COLO668 (cell line): ENCODE measurements around the gene NLGN4Y.
"Not testable (repeated sequence)": the region's sequence is repeated elsewhere in the genome, so short reads cannot be mapped to it uniquely, and the experiment has no call there.

ENCODE experiments used
- DNase-seq: peaks from one replicate; lab custom pipeline; 2025; ENCODE audit not compliant: unreplicated experiment; lab: John Stamatoyannopoulos, UW

NLGN4Y gene

DNA sequence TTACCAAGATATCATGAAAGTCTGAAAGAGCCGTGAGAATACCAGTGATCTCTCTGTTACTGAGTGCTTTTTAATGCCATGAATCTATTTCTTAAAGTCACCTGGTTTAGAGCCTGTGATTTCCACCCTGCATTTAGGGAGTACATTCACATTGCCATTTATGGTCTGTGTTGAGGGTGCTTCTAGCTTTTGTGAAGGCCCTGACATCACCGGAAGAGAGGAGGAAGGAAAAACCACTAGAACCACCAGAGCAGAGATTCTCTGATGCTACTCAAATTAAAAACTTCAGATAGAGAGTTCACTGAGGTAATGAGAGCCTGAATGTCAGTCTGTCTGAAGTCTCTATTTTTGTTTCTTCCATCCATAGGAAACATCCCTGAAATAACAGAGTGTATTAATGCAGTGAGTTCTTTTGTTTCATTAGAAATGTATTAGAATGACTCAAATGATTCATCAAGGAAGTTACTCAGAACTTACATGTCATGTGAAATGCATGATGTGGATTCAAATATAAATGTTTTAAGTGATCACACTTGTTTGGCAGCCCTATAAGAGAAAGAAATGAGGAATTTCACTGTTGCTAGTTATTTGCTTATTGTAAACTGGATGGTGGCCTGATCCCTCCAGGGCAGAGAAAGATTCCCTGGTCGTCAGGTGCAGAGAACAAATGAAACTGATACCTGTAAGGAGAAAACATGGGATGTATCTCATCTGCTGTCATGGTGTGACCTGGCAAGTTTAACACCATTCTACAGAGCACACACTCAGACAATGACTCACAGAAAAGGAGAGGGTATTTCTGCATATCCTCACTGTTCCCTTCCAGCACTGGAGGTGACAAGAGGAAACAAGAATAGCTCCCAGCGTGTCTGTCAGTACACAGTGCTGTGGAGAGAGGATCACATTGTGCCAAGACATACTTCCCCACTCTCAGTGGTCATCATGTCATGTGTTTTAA is 310.1 kb downstream of the NLGN4Y start:
- DNase-seq = no peak

DNA sequence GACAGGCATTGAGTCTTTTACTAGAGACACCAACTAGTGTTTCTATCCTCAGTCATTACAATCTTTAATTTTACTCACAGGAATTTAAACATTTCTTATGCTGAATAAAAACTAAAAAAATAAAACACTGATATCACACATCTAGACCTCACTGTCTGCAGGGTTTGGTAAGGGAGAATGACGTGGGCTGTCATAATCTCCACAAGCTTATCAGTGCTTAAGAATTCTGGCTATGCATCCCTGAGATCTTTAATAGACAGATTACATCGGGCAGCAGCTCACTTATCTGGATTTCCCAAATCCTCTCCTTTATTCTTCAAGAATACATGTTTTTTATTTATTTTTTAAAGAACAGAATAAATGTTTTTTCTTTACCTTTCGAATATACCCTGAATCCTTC is 313.1 kb downstream of the NLGN4Y start:
- DNase-seq = no peak

DNA sequence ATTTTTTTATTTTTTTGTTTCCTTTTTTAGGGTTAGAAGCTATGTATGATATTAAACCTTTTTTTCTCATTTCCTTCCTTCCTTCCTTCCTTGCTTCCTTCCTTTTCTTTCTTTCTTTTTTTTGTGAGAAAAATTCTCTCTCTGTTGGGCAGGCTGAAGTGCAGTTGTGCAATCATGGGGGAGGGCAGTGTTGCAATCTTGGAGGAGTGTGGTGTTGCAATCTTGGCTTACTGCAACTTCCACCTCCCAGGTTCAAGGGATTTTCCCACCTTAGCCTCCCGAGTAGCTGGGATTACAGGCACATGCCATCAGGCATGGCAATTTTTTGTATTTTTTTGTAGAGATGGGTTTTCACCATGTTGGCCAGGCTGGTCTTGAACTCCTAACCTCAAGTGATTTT is 326.4 kb downstream of the NLGN4Y start:
- no peak for DNase-seq

- no peak for DNase-seq
Measured at GRCh38 chrY:14860448-14860847, 336.1 kb downstream of the NLGN4Y start.

GRCh38 chrY:14861033-14861432 is 336.7 kb downstream of the NLGN4Y start:
- DNase-seq = not testable (repeated sequence)

GRCh38 chrY:14871971-14872370 is 347.6 kb downstream of the NLGN4Y start:
- DNase-seq = no peak
